SK-N-DZ (cell line): ENCODE data around the gene IL1RAPL1.
A peak's percentile ranks its signal among the peaks of the same experiment; 100 is the strongest.

Source experiments
- DNase-seq: peaks from one replicate; pipeline ENCODE4 v3.0.0-alpha.2; 2015; ENCODE audit warnings: low spot score

The IL1RAPL1 gene

DNA sequence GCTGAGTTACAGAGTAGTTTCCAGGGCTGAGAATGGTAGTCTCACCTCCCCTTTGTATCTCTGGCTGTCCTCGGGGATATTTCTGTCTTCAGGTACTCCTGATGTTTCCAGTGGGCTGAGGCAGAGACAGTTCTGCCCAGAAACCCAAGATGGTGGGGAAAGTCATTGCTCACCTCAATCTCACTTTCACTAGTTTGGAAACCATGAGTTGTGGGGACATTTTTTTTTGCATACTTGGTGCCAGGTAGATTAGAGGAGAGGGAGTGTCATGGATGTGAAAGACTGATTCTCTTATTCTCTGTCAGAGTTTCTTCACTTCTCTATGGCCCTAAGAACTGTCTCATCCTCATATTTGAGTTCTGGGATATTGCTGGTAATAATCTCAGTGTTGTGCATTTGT lies 919.5 kb downstream of the IL1RAPL1 start:
- DNase-seq = no peak

DNA sequence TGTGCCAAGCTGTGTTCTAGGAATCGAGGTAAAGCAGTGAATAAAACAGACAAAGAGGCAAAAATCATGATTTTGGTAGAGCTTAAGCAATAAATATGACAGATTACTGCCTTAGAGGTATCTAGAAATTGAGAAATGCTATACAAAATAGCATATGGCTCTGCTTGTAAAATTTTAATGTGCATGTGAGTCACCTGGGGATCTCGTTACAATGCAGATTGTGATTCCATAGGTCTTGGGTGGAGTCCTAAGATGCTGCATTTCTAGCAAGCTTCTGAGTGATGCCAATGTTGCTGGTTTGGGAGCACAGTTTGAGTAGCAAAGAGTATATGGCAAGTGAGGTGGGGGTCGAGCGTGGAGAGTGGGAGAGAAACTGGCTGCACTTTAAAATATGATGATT lies 930.9 kb downstream of the IL1RAPL1 start:
- no peak for DNase-seq

DNA sequence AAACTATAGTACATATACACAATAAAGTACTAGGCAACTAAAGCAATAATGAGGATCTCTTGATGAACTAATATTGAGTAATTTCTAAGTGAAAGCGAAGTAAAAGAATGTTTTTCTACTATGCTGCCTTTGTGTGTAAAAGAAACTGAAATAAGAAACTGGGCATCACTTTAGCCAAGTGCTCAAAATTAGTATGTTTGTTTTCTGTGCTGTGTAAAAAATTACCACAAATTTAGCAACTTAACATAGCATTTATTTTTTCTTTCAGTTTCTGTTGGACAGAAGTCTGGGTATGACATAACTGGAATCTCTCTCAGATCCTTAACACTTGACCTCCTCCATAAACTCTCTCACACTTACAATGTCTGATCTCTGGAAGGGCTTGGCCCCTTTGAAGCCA lies 941.0 kb downstream of the IL1RAPL1 start:
- DNase-seq = no peak

DNA sequence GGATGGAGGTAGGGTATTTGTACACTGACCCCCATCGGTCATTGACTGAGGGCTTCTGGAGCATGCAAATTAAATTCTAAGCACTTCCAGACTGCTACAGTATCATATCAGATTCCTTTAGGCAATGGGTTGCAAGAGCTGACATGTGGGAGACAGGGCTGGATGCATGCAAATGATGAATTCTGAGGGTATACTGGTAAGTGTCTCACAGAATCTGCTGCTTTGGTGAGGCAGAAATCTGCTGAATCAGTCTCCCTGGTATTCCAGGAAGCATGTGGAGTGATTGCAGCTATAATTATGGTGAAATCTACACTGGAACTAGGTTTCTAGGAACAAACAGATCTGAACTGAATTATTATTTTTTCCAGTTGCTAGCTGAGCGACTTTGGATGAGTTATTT lies 943.3 kb downstream of the IL1RAPL1 start:
- peak; percentile 4 for DNase-seq

DNA sequence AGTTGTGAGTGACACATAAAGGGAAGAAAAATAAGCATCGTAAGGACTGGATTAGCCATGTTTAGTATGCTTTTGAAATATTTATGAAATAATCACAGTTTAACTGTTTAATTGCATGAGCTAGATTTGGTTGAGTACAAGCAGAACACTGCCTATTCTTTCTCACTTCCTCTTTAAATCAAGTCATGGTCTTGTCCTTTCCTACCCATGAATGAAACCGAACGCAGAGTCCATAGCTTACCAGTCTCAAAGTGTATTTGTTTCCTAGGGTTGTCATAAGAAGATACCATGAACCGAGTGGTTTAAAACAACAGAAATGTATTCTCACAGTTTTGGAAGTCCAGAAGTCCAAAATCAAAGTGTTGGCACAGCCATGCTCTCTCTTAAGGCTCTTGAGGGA lies 944.1 kb downstream of the IL1RAPL1 start:
- no peak for DNase-seq

DNA sequence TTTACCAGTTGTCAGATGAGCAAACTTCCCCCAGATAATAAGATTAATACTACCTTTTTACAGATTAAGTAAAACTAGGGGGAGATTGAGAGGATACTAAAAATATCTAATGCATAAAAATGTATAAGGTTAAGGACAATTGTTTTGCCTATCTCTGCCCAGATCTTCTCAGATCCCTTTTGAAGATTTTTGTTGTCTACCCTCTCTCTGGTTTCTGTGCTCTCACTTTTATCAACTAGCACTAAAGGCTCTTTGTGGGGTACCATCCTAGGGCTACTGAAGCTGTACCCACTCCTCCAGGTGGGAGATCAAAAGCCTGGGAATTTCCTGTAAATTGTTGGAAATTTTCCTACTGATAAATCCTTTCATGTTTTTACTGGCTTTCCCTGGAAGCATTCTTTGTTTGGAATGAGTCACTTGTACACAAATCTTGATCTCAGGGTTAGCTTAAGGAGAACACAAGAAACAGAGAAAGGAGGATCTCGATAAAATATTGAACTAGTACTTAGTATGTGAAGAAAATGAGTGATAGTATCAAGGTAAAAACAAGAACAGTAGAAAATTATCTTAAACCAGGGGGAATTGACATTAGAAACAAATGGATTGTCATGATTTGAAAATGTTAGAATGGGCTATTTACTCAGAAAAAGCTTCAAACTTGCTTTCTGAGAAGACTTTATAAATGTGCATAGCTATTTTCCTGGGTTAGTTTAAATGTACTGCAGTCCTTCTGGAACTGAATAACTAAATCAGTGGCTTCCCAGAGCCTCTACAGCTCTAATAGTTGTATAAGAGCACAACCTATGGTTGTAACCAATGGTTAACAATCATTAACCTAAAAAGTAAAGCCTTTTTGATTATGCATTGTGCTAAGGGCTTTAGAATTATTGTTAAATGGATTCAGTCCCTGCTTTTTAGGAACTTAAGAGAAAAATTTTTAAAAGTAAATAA lies 948.2 kb downstream of the IL1RAPL1 start:
- no peak for DNase-seq

DNA sequence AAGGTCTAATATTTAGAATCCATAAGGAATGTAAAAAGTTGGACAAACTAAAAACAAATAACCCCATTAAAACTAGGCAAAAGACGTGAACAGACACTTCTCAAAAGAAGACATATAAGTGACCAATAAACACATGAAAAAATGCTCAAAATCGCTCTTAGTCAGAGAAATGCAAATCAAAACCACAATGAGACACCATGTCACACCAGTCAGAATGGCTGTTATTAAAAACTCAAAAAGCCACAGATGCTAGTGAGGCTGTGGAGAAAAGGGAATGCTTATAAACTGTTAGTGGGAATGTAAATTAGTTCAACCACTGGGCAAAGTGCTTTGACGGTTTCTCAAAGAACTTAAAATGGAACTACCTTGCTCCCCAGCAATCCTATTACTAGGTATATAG lies 953.8 kb downstream of the IL1RAPL1 start:
- DNase-seq = no peak

DNA sequence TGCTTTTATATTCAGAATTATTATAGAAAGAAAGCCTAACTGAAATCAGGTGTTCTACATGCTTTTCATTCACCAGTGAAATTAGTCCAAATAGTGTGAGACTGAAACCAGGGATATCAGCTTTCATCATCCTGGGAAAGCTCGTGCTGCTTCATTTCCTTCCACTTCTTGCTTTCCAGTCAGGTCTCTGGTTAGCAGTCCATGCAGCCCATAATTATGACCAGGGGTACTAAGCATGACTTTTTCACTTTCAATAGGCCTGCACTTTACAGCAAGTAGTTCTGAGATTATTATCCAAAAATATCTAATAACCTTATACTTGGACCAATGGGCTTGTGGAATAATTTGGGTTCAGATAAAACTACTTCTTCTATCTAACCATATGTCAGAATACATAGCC lies 954.9 kb downstream of the IL1RAPL1 start:
- no peak for DNase-seq

DNA sequence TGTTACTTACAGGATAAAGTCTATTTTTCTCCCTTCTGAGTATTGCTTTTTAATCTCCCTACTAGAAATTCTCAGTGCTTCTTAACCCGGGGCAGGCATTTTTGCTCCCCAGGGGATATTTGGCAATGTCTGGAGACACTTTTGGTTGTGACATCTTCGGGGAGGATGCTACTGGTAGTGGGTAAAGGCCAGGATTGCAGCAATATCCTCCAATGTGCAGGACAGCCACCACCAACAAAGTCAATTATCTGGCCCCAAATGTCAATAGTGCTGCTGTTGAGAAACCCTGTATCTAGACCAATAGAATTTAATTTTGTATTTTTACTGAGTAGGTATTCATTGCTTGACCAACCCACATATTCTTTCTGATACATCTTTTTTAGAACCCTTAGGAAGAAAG lies 958.6 kb downstream of the IL1RAPL1 start:
- no peak for DNase-seq

DNA sequence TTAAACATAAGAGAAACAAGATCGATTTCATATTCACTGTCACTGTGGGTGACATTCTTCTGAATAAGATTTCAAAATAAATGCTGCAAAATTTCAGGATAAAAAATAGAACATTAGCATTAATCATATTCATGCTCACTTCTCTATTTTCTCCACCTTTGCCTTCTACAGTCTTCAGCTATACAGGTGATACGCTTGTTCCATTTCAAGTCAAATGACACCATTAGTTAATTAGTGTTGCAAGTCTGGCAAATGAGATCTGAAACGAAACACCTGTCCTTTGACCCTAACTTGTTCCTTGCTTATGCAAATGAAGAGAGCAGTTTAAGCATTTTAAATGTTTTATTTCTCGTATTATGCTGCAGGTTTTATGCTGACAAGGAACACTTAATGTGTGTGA lies 960.6 kb downstream of the IL1RAPL1 start:
- DNase-seq = no peak

DNA sequence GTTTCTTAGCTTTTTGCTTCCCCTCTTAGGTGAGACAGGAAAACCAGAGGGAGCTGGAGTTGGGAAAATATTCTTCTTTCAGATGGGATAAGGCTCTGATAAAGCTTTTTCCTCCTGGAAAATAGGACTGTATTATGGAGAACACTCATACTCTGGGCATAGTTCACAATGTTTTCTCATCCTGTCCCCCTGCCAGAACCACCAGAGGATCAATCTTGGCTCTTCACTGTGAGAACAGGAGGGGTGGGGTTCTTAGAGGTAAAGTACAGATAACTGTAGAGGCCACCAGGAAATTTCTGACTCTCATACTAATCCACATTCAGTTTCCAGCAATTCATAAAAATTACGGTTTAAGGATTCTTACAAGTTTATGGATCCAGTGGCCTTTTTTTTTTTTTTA lies 966.3 kb downstream of the IL1RAPL1 start:
- DNase-seq = no peak

DNA sequence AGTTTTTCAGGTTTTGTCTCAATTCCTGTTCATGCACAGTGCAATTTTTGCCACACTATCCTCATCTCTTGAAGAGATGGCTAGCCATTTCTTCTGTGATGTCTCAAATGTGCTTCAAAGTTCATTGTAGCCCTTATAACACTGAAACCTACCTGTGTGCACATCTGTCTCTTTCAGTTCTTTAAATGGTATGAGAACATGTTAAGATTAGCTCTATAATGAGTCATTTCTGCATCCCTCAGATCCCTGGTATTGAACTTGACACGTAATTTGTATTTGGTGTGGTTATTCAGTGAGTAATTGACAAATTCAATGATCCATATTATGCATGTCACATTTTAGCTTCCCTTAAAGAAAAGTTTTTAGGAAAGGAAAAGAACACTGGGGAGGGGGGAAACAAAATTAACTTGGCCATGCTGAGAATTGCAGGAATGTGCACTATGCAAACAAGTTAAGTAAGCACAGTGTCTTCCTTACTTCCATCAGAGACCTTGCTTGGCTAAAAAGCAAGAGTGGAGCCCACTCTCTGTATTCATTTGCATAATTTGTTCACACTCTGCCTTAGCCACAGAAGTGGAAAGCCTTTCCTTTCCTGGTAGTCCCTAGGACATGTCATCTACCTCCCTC lies 968.3 kb downstream of the IL1RAPL1 start:
- DNase-seq = no peak

DNA sequence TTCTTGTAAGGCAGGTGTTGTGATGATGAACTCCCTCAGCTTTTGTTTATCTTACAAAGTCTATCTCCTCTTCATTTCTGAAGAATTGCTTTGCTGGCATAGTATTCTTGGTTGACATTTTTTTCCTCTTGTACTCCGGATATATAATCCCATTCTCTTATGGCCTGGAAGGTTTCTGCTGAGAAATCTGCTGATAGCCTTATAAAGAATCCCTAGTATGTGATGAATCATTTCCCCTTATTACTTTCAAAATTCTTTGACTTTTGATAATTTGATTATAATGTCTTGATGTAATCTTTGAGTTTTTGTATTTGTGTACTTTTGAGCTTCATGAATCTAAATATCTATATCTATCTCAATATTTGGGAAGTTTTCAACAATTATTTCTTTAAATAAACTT lies 972.8 kb downstream of the IL1RAPL1 start:
- no peak for DNase-seq

DNA sequence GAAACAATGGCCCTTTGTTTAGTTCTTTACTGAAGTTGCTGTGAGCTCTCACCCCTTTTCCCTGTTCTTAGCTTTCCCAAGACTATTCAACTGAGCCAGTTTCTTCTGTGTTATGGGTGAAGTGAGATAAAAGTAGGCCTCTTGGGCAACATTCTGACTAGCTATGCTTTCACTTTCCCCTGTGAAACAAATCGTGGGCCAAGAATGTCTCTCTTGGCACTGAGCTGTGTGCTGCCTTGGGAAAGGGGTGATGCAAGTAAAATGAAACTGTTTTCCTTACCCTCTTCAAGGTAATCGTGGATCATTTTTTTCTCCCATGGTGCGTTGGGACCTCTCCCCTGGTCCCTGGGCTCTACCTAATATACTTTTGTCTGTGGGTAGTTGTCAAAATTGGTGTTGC lies 974.2 kb downstream of the IL1RAPL1 start:
- no peak for DNase-seq

DNA sequence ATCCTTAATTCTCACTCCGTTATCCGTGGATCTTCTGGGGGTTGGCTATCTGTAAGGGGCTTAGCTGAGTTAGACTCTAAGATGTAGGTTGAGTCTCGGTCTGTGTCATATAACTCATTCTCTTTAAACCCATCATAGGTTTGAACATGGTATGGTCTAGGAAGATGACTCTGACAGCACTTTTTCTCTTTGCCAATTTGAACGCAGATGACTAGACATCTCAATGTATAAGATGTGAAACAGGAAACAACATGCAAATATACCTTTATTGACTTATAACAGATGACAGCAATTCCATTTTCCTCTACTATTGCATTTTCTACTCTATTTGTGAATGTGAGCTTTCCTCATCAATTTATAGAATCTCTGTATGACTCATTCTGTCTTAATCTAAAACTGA lies 993.3 kb downstream of the IL1RAPL1 start:
- no peak for DNase-seq

DNA sequence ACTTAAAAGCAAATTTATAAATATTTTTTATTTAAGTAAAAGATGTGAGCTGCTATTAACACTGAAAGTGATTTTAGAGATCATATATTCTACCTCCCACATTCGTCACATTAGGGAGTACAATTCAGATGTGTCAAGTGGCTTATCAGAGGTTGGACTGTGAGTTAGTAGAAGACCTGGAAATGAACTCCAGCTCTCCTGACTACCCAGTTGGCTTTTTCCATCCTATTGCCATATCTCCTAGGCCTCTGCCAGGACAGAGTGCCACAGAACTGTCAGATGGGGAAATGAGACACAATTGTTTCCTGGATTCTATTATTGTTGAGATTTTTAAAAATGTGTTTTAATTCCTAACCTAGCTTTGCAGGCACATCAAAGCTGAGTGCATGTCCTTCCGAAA lies 994.0 kb downstream of the IL1RAPL1 start:
- DNase-seq = no peak

DNA sequence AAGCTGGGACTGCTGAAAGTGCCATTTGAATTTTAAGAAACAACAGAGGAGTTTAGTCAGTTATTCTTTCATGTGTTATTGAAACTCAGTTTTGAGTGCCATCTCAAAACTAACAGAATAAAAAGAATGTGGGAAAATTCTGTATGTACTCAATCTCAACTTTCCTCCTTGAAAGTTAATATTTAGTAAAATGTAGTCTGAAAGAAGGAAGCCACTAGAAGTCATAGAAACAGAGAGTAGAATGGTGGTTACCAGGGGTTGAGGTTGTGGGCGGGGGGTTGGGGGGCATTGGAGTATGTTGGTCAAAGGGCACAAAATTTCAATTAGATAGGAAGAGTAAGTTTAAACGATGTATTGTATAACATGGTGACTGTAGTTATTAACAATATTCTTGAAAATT lies 999.9 kb downstream of the IL1RAPL1 start:
- no peak for DNase-seq

DNA sequence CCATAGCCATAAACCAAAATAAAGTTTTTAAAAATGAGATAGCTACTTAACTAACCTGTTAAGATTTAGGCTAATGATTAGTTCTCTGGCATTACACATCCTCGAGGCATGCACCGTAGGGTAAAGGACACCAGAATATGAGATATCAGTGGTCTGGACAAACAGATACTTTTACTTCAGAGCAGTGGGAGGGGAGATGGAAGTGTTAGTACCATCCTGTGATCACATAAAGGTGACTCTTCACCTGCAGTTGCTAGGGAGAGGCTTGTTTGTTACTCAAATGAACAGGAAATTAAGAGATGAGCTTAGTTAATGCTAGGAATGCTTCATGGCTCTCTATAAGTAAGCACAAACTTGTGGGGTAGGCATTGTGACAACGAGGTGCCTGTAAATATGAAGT lies 1003.7 kb downstream of the IL1RAPL1 start:
- no peak for DNase-seq

DNA sequence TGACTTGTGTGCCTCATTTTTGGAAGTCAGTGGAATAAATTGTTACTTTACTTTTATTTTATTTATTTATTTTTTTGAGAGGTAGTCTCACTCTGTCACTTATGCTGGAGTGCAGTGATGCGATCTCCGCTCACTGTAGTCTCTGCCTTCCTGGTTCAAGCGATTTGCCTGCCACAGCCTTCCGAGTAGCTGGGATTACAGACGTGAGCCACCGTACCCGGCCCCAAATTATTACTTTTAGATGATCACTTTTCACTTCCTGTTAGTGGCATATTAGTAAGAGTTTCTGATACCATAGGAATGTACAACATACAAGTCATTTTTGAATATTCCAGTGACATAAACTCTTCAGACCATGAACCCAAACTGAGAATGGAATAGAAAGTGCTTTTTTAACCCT lies 1017.1 kb downstream of the IL1RAPL1 start:
- DNase-seq = no peak

DNA sequence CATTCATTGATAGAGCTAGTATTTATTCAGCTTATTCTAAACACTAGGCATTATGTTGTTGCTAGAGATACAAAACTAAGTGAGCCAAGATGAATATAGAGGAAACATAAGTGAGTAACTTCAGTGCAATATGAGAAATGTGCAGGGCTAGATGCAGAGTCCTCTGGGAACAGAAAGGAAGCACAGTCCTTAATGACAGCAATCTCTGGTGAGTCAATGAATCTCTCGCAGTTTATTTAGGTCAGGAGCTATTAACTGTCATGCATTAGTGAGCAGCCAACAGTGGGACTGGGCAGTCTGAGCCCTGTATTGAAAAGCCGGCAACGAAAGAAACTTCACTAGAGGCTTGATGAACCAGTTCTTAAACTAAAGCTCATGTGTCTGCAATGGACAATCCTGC lies 1030.0 kb downstream of the IL1RAPL1 start:
- DNase-seq = no peak

DNA sequence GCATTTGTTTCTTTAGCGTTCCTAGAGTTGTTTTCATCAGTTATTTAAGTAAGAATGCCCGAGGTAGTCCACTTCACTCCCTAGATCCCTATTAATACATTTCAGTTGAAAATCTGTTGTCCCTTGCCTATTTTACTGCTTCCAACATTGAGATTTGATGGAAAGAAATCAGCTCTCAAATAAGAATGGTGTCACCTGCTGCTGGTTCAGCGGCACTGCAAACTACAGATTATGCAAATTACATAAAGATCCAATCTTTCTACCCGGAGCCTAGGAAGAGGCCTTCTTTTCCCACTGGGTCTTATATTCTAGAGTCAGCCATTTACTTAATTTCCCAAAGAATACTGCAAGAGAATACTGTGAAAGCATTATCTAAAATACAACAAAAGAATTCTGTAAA lies 1030.5 kb downstream of the IL1RAPL1 start:
- no peak for DNase-seq

DNA sequence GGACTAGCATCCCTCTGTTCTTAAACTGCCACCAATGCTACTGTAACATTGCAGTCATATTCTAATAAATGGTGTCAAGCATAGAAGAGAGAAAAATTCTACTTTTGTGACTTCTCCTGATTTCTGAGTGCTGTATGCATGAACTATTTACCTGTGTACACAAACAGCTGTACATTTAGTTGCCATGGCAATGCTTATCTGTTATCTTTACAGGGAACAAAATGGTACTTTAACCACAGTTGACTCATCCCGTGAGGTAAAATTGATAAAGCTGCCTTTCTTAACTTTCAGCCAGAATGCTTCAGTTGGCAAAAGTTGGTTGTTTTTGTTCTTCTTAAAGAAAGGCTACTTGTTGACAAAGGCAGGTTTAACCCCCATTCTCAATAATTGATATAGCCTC lies 1040.6 kb downstream of the IL1RAPL1 start:
- DNase-seq = no peak

DNA sequence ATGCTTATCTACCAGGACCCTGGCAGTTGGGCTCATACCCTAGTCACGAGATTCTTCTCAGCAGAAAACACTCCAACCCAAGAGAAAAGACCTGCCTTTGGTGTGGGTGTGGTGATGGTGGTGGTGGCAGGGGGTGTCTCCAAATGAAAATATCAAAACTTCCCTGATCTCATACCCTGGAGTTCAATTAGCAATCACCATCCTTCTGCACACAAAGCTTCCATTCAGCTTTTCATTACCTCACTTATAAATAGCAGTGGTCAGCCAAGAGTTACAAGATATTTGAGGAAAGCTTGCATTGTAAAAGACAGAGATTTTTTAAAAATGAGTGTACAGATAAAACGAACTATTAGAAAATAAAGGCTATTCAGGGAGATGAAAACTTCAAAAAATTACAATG lies 1047.3 kb downstream of the IL1RAPL1 start:
- DNase-seq = no peak
